HG03378 (cell line): ENCODE data around the gene FAXC.
A peak's percentile ranks its signal among the peaks of the same experiment; 100 is the strongest.
"Not testable (repeated sequence)": the region's sequence is repeated elsewhere in the genome, so short reads cannot be mapped to it uniquely, and the experiment has no call there.

Experiments used
- ATAC-seq: cut with Tn5 transposase; IDR thresholded peaks from one replicate; pipeline ENCODE4 v1.9.1; 2021; ENCODE audit warnings: mild to moderate bottlenecking, moderate library complexity; ENCODE audit not compliant: unreplicated experiment

FAXC gene

DNA sequence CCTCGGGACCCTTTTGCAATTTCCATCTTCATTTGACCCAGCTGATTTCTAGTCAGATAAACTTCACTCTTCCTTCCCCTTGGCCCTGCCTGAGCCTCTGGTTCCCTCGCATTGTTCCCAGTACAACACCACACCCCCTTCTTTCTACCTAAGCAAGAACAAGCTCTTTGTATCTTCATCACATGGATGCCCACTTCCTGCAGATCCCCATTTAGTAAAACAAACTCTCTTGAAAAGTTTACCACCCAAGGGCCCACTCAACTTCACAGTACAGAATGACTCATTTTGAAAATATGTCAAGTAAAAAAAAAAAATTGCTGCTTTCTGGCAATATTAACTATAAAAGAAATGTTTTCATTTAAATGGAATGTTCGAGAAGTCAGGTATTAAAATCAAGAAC is 5.2 kb downstream of the FAXC start:
- no peak for ATAC-seq

DNA sequence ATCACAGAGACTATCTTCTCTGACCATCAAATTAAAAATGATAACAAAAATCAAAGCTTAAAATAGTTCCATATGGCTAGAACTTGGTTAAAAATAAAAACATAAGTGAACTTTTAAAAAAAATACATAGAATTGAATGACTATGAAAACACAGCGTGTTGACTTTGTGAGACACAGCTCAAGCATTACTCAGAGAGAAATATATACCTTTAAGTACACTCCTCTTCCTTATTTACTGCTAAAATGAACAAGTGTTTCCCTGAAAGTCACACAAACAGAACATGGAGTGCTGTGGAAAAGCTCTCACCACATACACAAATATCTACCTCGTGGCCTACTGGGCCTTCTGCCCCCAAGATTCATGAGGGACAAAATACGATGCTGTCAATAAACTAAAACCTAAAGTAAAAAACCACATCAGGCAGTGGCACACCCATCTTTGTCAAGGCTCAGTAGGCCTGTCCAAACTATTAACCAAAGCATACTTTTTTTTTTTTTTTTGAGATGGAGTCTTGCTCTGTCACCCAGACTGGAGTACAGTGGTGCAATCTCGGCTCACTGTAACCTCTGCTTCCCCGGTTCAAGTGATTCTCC is 7.5 kb downstream of the FAXC start:
- no peak for ATAC-seq

DNA sequence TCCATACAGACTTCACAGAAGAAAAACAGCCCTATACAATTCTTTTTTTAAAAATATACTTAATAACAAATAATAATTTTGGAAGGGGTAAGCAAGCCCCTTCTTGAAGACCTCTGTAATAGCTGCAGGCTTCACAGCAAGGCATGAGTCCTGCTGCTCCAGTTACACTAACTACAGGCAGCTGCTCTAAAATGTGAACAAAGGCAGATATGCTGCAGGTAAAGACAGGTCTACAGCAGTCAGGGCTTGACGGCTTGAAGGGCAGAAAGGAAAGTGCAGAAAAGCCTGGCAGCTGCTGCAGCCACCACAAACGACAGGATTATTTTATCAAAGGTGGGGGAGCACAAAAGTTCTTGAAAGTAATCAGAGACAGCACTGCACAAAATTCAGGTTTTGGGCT is 11.3 kb downstream of the FAXC start:
- no peak for ATAC-seq

- ATAC-seq = not testable (repeated sequence)
Measured at GRCh38 chr6:99335298-99335697, 14.2 kb downstream of the FAXC start.

GRCh38 chr6:99334526-99335127 is 14.8 kb downstream of the FAXC start:
- peak; percentile 42 for ATAC-seq

DNA sequence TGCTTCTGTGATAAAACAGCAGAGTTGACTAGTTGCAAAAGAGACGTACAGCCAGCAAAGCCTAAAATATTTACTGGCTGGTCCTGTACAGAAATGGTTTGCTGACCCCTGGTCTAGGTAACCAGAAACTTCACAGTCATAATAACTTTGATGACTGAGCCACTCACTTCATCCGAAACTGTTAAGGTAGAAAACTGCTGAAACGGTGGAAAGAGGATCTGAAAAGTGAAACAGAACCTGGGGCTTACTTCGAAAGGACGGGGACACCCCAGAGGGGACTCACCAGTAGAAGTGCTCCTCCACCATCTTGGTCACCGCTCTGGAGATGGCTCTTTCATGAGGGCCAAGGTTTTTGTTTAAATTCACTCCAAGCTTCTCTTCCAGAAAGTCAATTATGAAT is 16.4 kb downstream of the FAXC start:
- peak; percentile 94 for ATAC-seq

DNA sequence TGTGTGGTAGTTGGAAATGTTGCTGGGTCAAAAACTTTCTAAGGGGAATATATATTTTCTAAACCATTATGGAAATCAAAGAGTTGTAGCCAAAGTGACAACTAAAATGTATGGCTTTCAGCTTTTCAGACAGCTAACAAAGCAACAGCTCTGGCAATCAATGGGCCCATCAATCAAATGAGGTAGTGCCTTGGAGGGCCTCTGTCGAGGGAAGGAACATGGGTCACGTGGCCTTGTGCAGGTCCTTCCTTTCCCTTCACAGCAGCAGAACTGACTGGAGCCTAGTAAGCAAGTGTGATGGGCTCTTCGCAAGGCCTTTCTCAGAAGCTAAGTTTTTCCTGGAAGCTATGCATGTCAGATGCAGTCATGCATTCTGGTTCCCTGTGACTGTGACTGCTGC is 17.9 kb downstream of the FAXC start:
- ATAC-seq = no peak

DNA sequence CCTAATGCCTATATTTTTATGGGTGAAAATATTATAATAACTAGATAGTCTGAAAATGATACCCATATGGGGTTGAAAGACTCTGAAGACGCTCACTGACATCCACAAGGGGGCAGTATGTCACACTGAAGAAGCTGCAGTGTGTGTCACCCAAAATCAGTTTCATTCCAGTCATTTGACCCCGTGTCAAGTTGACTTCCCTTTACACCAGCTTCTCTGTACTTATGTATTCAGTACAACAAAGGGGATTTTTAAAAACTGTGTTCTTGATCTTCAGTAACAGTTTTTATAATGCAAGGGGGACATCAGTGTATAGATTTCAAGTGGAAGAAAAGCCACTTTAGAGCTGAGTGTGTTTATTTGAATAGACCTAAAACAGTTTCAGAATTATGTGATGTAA is 19.3 kb downstream of the FAXC start:
- peak; percentile 75 for ATAC-seq

- no peak for ATAC-seq
Measured at GRCh38 chr6:99324996-99325395, 24.5 kb downstream of the FAXC start.

DNA sequence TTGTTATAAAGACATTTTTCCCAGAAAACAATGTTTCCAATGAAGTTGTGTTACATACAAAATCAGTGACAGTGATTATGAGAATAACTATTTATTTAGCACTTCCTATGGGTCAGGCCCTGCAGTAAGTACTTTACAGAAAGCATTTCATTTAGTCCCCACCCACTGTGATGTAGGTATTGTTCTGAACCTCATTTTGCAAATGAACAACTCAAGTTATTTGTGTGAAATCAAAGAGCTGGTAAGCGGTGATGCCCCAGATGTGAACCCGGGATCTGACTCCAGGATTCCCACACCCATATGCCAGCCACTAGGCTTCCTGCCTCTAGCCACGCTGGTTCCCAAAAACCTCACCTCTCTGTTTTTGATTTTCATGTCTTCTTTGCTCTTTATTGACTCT is 30.9 kb downstream of the FAXC start:
- ATAC-seq = no peak

GRCh38 chr6:99312354-99312753 is 37.1 kb downstream of the FAXC start:
- ATAC-seq = no peak

GRCh38 chr6:99310553-99310952 is 38.9 kb downstream of the FAXC start:
- no peak for ATAC-seq

GRCh38 chr6:99309557-99309956 is 39.9 kb downstream of the FAXC start:
- no peak for ATAC-seq

DNA sequence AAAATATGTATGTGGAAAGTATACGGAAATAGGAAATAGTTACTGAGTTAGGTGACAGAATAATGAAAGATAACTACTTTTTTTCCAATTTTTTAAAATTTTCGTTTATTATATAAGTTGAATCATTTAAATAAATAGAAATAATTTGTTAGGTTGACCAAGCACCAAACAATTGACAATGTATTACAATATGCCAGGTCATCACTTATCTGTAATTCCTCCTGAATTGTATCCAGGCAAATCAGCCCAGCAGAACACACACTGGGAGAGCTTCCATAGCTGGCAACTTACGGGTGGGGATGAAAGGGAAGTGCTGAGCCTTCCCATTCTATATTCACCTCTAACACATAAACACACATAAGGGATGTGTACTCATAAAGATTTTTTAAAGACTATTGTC is 40.7 kb downstream of the FAXC start:
- ATAC-seq = no peak

DNA sequence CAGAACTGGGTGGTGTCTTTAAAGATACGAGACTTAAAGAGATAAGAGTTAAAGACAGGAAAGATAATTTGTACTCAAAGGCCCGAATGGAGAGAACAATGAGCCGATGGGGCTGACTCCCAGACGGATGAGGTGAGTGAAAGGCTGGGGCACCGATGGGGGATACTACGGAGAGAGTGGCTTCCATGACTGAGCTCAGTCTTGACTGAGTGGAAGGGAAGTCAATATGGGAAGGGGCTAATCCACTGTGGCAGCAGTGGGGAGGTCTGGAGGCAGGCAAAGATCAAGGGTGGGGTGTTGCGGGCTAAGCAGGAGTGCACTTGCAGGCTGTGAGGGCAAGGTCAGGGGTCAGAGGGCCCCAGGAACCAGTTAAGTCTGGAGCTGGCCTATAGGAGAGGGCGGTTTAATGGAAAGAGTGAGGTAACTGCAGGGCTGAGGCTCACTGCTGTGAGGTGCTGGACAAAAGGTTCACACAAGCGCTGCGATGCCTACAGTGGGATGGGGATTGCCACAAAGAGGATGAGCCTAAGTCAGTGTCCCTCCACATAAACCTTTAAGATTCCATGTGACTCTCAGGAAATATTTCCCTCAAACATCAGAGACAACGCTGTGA is 42.1 kb downstream of the FAXC start:
- ATAC-seq = no peak

DNA sequence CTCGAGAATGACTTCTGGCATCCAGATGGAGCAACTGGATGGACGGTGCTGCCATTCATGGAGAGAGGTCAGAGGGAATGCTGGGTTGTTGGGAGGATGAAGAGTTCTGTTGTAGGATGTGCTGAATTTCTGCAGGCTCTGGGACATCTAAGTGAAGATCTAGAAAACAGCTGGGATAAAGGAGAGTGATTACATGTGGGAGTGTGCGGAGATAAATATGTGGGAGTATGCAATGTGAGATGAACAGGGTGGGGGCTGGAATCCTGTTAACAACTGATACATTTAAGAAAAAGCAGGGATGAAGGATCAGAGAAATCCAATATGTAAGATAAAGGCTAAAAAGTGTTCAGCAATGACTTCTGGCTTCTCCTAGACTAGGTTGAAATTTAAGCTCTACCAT is 43.1 kb downstream of the FAXC start:
- no peak for ATAC-seq

- no peak for ATAC-seq
Measured at GRCh38 chr6:99305021-99305554, 44.4 kb downstream of the FAXC start.

DNA sequence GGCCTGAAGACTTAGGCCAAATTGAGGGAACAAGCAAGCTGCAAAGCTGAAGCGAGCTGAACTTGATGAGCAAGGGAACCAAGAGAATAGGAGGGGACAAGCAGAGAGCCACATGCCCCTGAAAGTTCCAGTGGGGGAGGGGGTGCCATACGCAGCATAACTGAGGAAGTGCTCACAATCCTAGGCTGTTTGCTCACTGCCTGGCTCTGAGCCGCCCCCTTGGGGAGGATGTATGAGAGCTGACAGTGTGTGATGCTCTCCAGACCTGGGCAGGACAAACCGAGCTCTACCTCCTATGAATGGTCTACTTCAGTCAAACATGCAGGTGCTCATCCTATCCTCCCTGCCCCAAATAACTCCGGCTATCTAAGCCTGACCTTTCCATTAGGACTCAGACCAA is 52.1 kb downstream of the FAXC start:
- no peak for ATAC-seq

DNA sequence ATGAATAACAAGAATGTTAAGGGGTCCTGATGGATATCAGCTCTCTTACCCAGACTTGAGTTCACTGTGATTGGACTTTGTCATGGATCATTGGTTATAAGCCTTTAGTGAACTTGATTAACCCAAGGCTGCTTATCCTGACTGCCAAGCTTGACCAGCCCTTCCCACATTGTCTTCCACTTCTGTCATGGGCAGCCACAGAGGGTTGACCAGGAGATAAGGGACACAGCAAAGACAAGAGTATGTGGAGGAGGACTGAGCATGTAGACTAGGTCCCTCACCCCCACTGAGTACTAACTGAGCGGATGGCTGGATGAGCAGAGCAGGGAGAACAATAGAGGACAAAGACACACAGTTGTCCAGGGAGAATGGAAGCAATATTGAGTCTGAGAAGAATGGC is 52.5 kb downstream of the FAXC start:
- no peak for ATAC-seq

GRCh38 chr6:99296261-99296660 is 53.2 kb downstream of the FAXC start:
- no peak for ATAC-seq

GRCh38 chr6:99295276-99295675 is 54.2 kb downstream of the FAXC start:
- no peak for ATAC-seq

- ATAC-seq = no peak
Measured at GRCh38 chr6:99294786-99295185, 54.7 kb downstream of the FAXC start.
